NCI-H2107 treated with DMSO at 0.1 percent for 48 hours (cell line): ENCODE results near the gene SRRD.

Source experiments
- DNase-seq: peaks from one replicate; lab custom pipeline; 2025; ENCODE audit not compliant: unreplicated experiment; lab: John Stamatoyannopoulos, UW

Gene SRRD

GRCh38 chr22:26453216-26453615, 30.5 kb upstream of the SRRD start:
- no peak for DNase-seq

- DNase-seq = no peak
These were observed 29.7 kb upstream of the SRRD start for GRCh38 chr22:26453812-26454500.

GRCh38 chr22:26457661-26458272, 25.9 kb upstream of the SRRD start:
- no peak for DNase-seq

- DNase-seq = no peak
These were observed 23.5 kb upstream of the SRRD start for GRCh38 chr22:26460202-26460601.

- no peak for DNase-seq
These were observed 22.4 kb upstream of the SRRD start for GRCh38 chr22:26461188-26461810.

- no peak for DNase-seq
These were observed 21.6 kb upstream of the SRRD start for GRCh38 chr22:26462051-26462450.

- no peak for DNase-seq
These were observed 21.0 kb upstream of the SRRD start for GRCh38 chr22:26462641-26463040.

- no peak for DNase-seq
These were observed 20.5 kb upstream of the SRRD start for GRCh38 chr22:26463101-26463661.

- no peak for DNase-seq
These were observed 20.0 kb upstream of the SRRD start for GRCh38 chr22:26463688-26464087.

- DNase-seq = no peak
These were observed 19.4 kb upstream of the SRRD start for GRCh38 chr22:26464312-26464711.

GRCh38 chr22:26466196-26466595, 17.5 kb upstream of the SRRD start:
- no peak for DNase-seq

GRCh38 chr22:26470807-26471206, 12.9 kb upstream of the SRRD start:
- no peak for DNase-seq

GRCh38 chr22:26471522-26471921, 12.2 kb upstream of the SRRD start:
- peak; percentile 32 for DNase-seq

- DNase-seq = no peak
These were observed 9.0 kb upstream of the SRRD start for GRCh38 chr22:26474682-26475081.

GRCh38 chr22:26476705-26477340, 6.9 kb upstream of the SRRD start:
- no peak for DNase-seq

GRCh38 chr22:26477341-26477731, 6.3 kb upstream of the SRRD start:
- no peak for DNase-seq

GRCh38 chr22:26479043-26479791, 4.5 kb upstream of the SRRD start:
- DNase-seq = no peak

- no peak for DNase-seq
These were observed 3.7 kb upstream of the SRRD start for GRCh38 chr22:26479792-26480610.

GRCh38 chr22:26480611-26480932, 3.1 kb upstream of the SRRD start:
- no peak for DNase-seq

GRCh38 chr22:26481112-26481693, 2.5 kb upstream of the SRRD start:
- no peak for DNase-seq
